ENCODE data around the gene KBTBD12. TPM values are rescaled to one million over a fixed set of nuclear protein-coding genes. Genes with fewer than 3 reads are reported as not detected.

The KBTBD12 gene
- total and polyA plus RNA-seq, 2 experiments from 2014 or later = 0.07 TPM; not detected in 1

DNA sequence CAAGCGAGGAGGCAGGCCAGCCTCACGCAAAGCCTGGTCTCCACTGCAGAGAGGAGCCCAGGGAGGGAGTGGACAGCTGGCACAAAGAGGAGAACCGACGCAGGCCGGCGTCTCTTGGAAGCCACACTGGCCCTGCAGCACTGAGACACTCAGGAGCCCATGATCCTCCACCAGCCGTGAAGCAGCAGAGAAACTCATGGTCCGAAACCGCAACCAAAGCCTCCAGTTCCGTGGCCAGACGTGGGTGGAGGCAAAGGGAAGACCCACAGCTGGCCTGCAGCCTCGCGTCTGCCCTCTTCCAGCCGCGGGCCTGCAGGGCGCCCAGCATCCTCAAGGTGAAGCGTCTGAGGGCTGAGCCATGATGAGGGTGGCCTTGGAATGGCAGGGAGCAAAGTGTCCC, 75.0 kb downstream of the KBTBD12 start:
- WGBS (ENCODE audit: low lambda C conversion rate, missing lambda C conversion rate) = 94% methylated on average over 17 of the region's 17 CpGs

DNA sequence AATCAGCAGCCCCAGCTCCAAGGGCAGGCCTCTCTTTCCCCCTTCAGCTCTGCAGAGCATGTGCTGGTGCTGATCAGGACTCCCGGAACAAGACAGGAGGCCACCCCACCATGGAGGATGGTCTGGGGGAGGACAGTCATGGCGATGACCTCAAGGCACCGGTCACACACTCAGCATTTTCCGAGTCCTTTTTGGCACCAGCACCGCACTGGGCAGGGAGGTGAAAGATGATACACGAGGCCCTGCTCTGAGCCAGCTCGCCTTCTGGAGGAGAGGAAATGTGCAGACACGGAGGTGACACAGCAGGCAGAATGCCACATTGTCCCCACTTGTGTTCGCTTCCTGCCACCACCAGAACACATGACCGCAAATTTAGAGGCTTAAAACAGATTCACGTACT, 75.4 kb downstream of the KBTBD12 start:
- Histone ChIP-seq H3K4me2 (no peak overlapping the region), H3K4me3 (no peak overlapping the region), H4K20me1 (ENCODE audit: insufficient read depth, poor library complexity, severe bottlenecking) (no peaks in the 10 kb centered on the region), H3K27ac (no peak overlapping the region), H3K9me2 (replicated peaks; ENCODE audit: insufficient read depth) (no peaks in the 10 kb centered on the region), H3K36me3 (replicated peaks; ENCODE audit: insufficient read depth, low read depth) (no peaks in the 10 kb centered on the region), H3K4me1 (ENCODE audit: insufficient read depth) (no peaks in the 10 kb centered on the region), H3K27me3 (no peaks in the 10 kb centered on the region), H3K9me3 (ENCODE audit: low read depth) (no peaks in the 10 kb centered on the region), H3K79me2 (no peaks in the 10 kb centered on the region), H2AFZ (no peak overlapping the region)
- DNase-seq (ENCODE audit: low spot score) = no peak
- WGBS (ENCODE audit: low lambda C conversion rate, missing lambda C conversion rate) = 90% methylated on average over 11 of the region's 11 CpGs
- no peak for TF ChIP-seq EZH2 (IDR thresholded peaks at IDR 0.05; ENCODE audit: borderline replicate concordance)
- TF ChIP-seq, protein P1, sequence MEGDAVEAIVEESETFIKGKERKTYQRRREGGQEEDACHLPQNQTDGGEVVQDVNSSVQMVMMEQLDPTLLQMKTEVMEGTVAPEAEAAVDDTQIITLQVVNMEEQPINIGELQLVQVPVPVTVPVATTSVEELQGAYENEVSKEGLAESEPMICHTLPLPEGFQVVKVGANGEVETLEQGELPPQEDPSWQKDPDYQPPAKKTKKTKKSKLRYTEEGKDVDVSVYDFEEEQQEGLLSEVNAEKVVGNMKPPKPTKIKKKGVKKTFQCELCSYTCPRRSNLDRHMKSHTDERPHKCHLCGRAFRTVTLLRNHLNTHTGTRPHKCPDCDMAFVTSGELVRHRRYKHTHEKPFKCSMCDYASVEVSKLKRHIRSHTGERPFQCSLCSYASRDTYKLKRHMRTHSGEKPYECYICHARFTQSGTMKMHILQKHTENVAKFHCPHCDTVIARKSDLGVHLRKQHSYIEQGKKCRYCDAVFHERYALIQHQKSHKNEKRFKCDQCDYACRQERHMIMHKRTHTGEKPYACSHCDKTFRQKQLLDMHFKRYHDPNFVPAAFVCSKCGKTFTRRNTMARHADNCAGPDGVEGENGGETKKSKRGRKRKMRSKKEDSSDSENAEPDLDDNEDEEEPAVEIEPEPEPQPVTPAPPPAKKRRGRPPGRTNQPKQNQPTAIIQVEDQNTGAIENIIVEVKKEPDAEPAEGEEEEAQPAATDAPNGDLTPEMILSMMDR (IDR thresholded peaks at IDR 0.05; ENCODE audit: poor library complexity) = no peak
- TF ChIP-seq EZH2phosphoT487 (IDR thresholded peaks at IDR 0.05; ENCODE audit: low read depth, severe bottlenecking, unreplicated experiment) = no peak

More for the DNA sequence above, 75.0 kb downstream of the KBTBD12 start:
- Histone ChIP-seq H3K9me2 (replicated peaks; ENCODE audit: insufficient read depth) (no peaks in the 10 kb centered on the region), H2AFZ (no peak overlapping the region), H3K36me3 (replicated peaks; ENCODE audit: insufficient read depth, low read depth) (no peaks in the 10 kb centered on the region), H3K4me3 (no peak overlapping the region), H3K4me1 (ENCODE audit: insufficient read depth) (no peaks in the 10 kb centered on the region), H3K4me2 (no peak overlapping the region), H3K27me3 (no peaks in the 10 kb centered on the region), H3K27ac (no peak overlapping the region), H3K79me2 (no peaks in the 10 kb centered on the region), H4K20me1 (ENCODE audit: insufficient read depth, poor library complexity, severe bottlenecking) (no peaks in the 10 kb centered on the region), H3K9me3 (ENCODE audit: low read depth) (no peaks in the 10 kb centered on the region)
- TF ChIP-seq EZH2phosphoT487 (IDR thresholded peaks at IDR 0.05; ENCODE audit: low read depth, severe bottlenecking, unreplicated experiment) = no peak
- TF ChIP-seq EZH2 (IDR thresholded peaks at IDR 0.05; ENCODE audit: borderline replicate concordance) = no peak
- TF ChIP-seq, protein P1 (IDR thresholded peaks at IDR 0.05; ENCODE audit: poor library complexity) = no peak
- no peak for DNase-seq (ENCODE audit: low spot score)

DNA sequence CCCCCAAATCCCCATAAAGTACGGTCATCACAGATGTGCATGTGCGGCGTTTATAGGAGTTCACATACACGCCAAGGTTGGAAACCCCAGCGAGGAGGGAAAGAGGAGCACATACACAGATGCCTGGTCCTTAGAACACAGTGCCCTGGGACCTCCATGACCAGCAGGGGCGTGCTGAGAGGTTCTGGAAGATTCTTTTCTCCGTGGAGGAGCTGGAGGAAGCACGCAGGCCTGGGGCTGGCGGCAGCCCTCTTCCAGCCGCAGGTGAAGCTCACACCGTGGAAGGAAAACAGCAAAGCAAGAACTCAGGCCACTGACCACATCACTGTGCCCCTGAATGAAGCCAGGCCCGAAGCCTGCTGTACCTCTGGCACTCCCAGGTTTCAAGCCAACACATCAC, 76.2 kb downstream of the KBTBD12 start:
- Histone ChIP-seq H3K9me3 (ENCODE audit: low read depth) (no peaks in the 10 kb centered on the region), H3K4me2 (no peak overlapping the region), H3K36me3 (replicated peaks; ENCODE audit: insufficient read depth, low read depth) (no peaks in the 10 kb centered on the region), H3K27ac (no peak overlapping the region), H3K27me3 (no peaks in the 10 kb centered on the region), H3K79me2 (no peaks in the 10 kb centered on the region), H3K4me3 (no peak overlapping the region), H4K20me1 (ENCODE audit: insufficient read depth, poor library complexity, severe bottlenecking) (no peaks in the 10 kb centered on the region), H3K4me1 (ENCODE audit: insufficient read depth) (no peaks in the 10 kb centered on the region), H3K9me2 (replicated peaks; ENCODE audit: insufficient read depth) (no peaks in the 10 kb centered on the region), H2AFZ (no peak overlapping the region)
- TF ChIP-seq EZH2phosphoT487 (IDR thresholded peaks at IDR 0.05; ENCODE audit: low read depth, severe bottlenecking, unreplicated experiment) (no peak), EZH2 (IDR thresholded peaks at IDR 0.05; ENCODE audit: borderline replicate concordance) (no peak)
- TF ChIP-seq, protein P1 (IDR thresholded peaks at IDR 0.05; ENCODE audit: poor library complexity) = no peak
- WGBS (ENCODE audit: low lambda C conversion rate, missing lambda C conversion rate) = 92% methylated on average over 12 of the region's 12 CpGs
- DNase-seq (ENCODE audit: low spot score) = no peak

DNA sequence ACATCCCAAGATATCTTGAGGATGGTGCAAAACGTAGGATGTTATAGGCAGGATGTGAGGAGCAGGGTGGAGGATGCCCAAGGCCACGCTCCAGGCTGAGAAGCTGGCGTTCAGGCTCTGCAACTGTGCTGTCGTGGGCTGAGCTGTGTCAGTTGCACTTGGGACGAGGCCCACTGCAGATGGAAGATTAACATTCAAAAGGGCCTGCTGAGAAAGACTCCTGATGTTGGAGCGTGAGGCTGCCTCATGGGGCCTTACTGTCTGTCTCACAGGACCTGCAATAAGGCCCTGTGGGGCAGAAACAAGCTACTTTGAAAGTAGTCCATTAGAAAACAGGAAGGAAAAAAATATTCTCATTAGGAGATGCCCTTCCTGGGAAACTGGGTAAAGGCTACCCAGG, 76.6 kb downstream of the KBTBD12 start:
- no peaks in the 10 kb centered on the region for H3K9me2 ChIP-seq (replicated peaks; ENCODE audit: insufficient read depth)
- H3K27me3 ChIP-seq = no peaks in the 10 kb centered on the region
- H3K27ac ChIP-seq = no peak overlapping the region
- WGBS (ENCODE audit: low lambda C conversion rate, missing lambda C conversion rate) = 77% methylated on average over 6 of the region's 6 CpGs
- no peaks in the 10 kb centered on the region for H4K20me1 ChIP-seq (ENCODE audit: insufficient read depth, poor library complexity, severe bottlenecking)
- H3K4me3 ChIP-seq = no peak overlapping the region
- no peaks in the 10 kb centered on the region for H3K36me3 ChIP-seq (replicated peaks; ENCODE audit: insufficient read depth, low read depth)
- H2AFZ ChIP-seq = no peak overlapping the region
- no peaks in the 10 kb centered on the region for H3K4me1 ChIP-seq (ENCODE audit: insufficient read depth)
- no peak for DNase-seq (ENCODE audit: low spot score)
- no peaks in the 10 kb centered on the region for H3K79me2 ChIP-seq
- H3K4me2 ChIP-seq = no peak overlapping the region
- no peaks in the 10 kb centered on the region for H3K9me3 ChIP-seq (ENCODE audit: low read depth)
- TF ChIP-seq, protein P1 (IDR thresholded peaks at IDR 0.05; ENCODE audit: poor library complexity) = no peak
